Measurements from ENCODE around the gene EDC4.

GRCh38 chr16:67860589-67861398 is 12.1 kb upstream of the EDC4 start:
- TF ChIP-seq POLR2AphosphoS5 (IDR thresholded peaks at IDR 0.05; ENCODE audit: low read depth, low read length) (no peak), CTCF (IDR thresholded peaks at IDR 0.05 in 2 of 3, conservative IDR thresholded peaks at IDR 0.05 in 1 of 3; ENCODE audit: borderline replicate concordance in 1 of 3, insufficient read depth in 1 of 3, low read depth in 2 of 3, low read length in 2 of 3) (no peak), POLR2A (IDR thresholded peaks at IDR 0.05; ENCODE audit: borderline replicate concordance, extremely low read depth, insufficient read depth, insufficient read length) (no peak), SP1 (IDR thresholded peaks at IDR 0.05; ENCODE audit: low read depth) (no peak), YY1 (IDR thresholded peaks at IDR 0.05; ENCODE audit: extremely low read depth, insufficient replicate concordance, low read depth, low read length) (no peak), EZH2phosphoT487 (IDR thresholded peaks at IDR 0.05; ENCODE audit: borderline replicate concordance) (no peak), MAX (IDR thresholded peaks at IDR 0.05) (no peak), EZH2 (IDR thresholded peaks at IDR 0.05) (no peak)
